SU-DHL-6 (cell line): ENCODE results near the gene OXCT2.

ENCODE experiments used
- CTCF ChIP-seq: fragments of 200-600 bp; sonication (generic); IDR thresholded peaks from one replicate; pipeline ENCODE4 v1.5.1; 2017; ENCODE audit warnings: antibody characterized with exemption, mild to moderate bottlenecking, low read length, moderate library complexity; ENCODE audit not compliant: insufficient read depth, poor library complexity, severe bottlenecking
- EZH2phosphoT487 ChIP-seq: fragments of 200-600 bp; sonication (generic), shearing (Covaris generic); conservative IDR thresholded peaks from 2 replicates; pipeline ENCODE4 v1.6.1; 2018; ENCODE audit warnings: mild to moderate bottlenecking, antibody characterized with exemption, low read length, moderate library complexity, mixed read lengths

- TF ChIP-seq CTCF (no peak), EZH2phosphoT487 (no peak)
Measured at GRCh38 chr1:39800471-39800835, 29.3 kb upstream of the OXCT2 start.
